T-helper 2 cell treated with Interferon-gamma antibody and Interleukin-4, amounts not matched to agents 100 ng/mL and 5 ng/mL, for 36 hours (primary cell): ENCODE results near the gene TMEM253. TPM values are rescaled to one million over a fixed set of nuclear protein-coding genes. Genes with fewer than 3 reads are reported as not detected.

ENCODE experiments used
- intact Hi-C: fragments of 100-400 bp; cut with micrococcal nuclease; formaldehyde crosslinking; loops from one replicate; pipeline ENCODE4 v1.15.1; 2023
- total RNA-seq: library from RNA; stranded (reverse); gene quantifications from 2 replicates; pipeline ENCODE4 v1.2.3, GENCODE V29; 2022

The TMEM253 gene
- total RNA-seq, 1 donor from 2014 or later, result not detected

GRCh38 chr14:21089271-21089670 is 11.6 kb upstream of the TMEM253 start:
- intact Hi-C loops, result loop anchor here (5.0 kb wide), 1 partner anchor 407 kb away; the partner anchor contains the start of gene RNASE4

- intact Hi-C loops, result loop anchor here (5.0 kb wide), 1 partner anchor 408 kb away; the partner anchor contains the start of gene RNASE4
Observed at GRCh38 chr14:21089877-21090193, 11.0 kb upstream of the TMEM253 start.

GRCh38 chr14:21090194-21090939 is 10.5 kb upstream of the TMEM253 start:
- intact Hi-C loops, result no loop called here

GRCh38 chr14:21090940-21091663 is 9.8 kb upstream of the TMEM253 start:
- intact Hi-C loops, result no loop called here

GRCh38 chr14:21091821-21092272 is 9.0 kb upstream of the TMEM253 start:
- intact Hi-C loops, result loop anchor here (1.0 to 2.0 kb wide), 4 partner anchors 12 to 465 kb away; no protein-coding TSS in a partner anchor

GRCh38 chr14:21092273-21093011 is 8.4 kb upstream of the TMEM253 start:
- intact Hi-C loops, result loop anchor here (1.0 to 2.0 kb wide), 4 partner anchors 12 to 464 kb away; no protein-coding TSS in a partner anchor

- intact Hi-C loops, result loop anchor here (2.0 kb wide), 1 partner anchor 464 kb away; no protein-coding TSS in a partner anchor
Observed at GRCh38 chr14:21093018-21093417, 7.8 kb upstream of the TMEM253 start.

- intact Hi-C loops, result loop anchor here (2.0 kb wide), 1 partner anchor 463 kb away; no protein-coding TSS in a partner anchor
Observed at GRCh38 chr14:21093769-21094681, 6.8 kb upstream of the TMEM253 start.

GRCh38 chr14:21095430-21096205 is 5.2 kb upstream of the TMEM253 start:
- intact Hi-C loops, result no loop called here

GRCh38 chr14:21096438-21096837 is 4.4 kb upstream of the TMEM253 start:
- intact Hi-C loops, result no loop called here

- intact Hi-C loops, result no loop called here
Observed at GRCh38 chr14:21096978-21097635, 3.8 kb upstream of the TMEM253 start.

GRCh38 chr14:21097636-21098075 is 3.2 kb upstream of the TMEM253 start:
- intact Hi-C loops, result no loop called here

GRCh38 chr14:21098076-21098891 is 2.6 kb upstream of the TMEM253 start, which contains the start of gene ZNF219:
Gene ZNF219 (minus strand): TSS chr14:21098655. CDS start chr14:21093591, 5,064 bp downstream.
- intact Hi-C loops, result no loop called here

- intact Hi-C loops, result no loop called here
Observed at GRCh38 chr14:21098892-21099595, 1.8 kb upstream of the TMEM253 start.

GRCh38 chr14:21099596-21099985 is 1.3 kb upstream of the TMEM253 start:
- intact Hi-C loops, result no loop called here

- intact Hi-C loops, result loop anchor here (5.0 to 10.0 kb wide), 4 partner anchors 280 to 760 kb away; partner anchors contain the start of genes APEX1, OSGEP, PARP2 and SUPT16H
Observed at GRCh38 chr14:21101802-21102413, 1.0 kb downstream of the TMEM253 start.
